GM13977 (cell line): ENCODE results near the gene SLC36A4.

ENCODE experiments used
- DNase-seq: peaks from one replicate; pipeline ENCODE4 v3.0.0; 2012; ENCODE audit warnings: low spot score
- CTCF ChIP-seq: IDR thresholded peaks from 2 replicates; pipeline ENCODE4 v1.5.1; 2012; ENCODE audit warnings: mild to moderate bottlenecking, control low read depth; ENCODE audit not compliant: insufficient read depth; ENCODE audit errors: extremely low read depth, missing control alignments
- in situ Hi-C: fragments of 300-500 bp; cut with MboI; formaldehyde crosslinking; loops from one replicate; pipeline ENCODE4 v1.12.0; 2022; ENCODE audit warnings: low sequenced_read_pairs, low pct_unique_long_range_greater_than_20kb, mixed read lengths, inconsistent platforms; ENCODE audit not compliant: unreplicated experiment

SLC36A4 gene

GRCh38 chr11:93160808-93161207 lies 37.0 kb downstream of the SLC36A4 start:
- in situ Hi-C loops: no loop called here
- DNase-seq: no peak
- no peak for TF ChIP-seq CTCF

- no peak for TF ChIP-seq CTCF
- in situ Hi-C loops: no loop called here
- no peak for DNase-seq
Observed at GRCh38 chr11:93160156-93160555, 37.6 kb downstream of the SLC36A4 start.

- no peak for TF ChIP-seq CTCF
- in situ Hi-C loops: no loop called here
- DNase-seq: no peak
Observed at GRCh38 chr11:93159721-93160120, 38.1 kb downstream of the SLC36A4 start.

- no peak for TF ChIP-seq CTCF
- DNase-seq: no peak
- in situ Hi-C loops: no loop called here
Observed at GRCh38 chr11:93155738-93156137, 42.1 kb downstream of the SLC36A4 start.

- TF ChIP-seq CTCF: no peak
- DNase-seq: no peak
- in situ Hi-C loops: no loop called here
Observed at GRCh38 chr11:93145390-93145915, 52.3 kb downstream of the SLC36A4 start.

- in situ Hi-C loops: no loop called here
- TF ChIP-seq CTCF: no peak
- DNase-seq: no peak
Observed at GRCh38 chr11:93143800-93144199, 54.0 kb downstream of the SLC36A4 start.

GRCh38 chr11:93143186-93143585 lies 54.6 kb downstream of the SLC36A4 start:
- in situ Hi-C loops: no loop called here
- TF ChIP-seq CTCF: no peak
- DNase-seq: no peak
